Activated CD8-positive, alpha-beta memory T cell treated with anti-CD3 and anti-CD28 coated beads for 1 hour (primary cell): ENCODE results near the gene TAGLN2.
A peak's percentile ranks its signal among the peaks of the same experiment; 100 is the strongest.

Experiments
- DNase-seq, 2 donors: peaks; one replicate each; pipeline ENCODE4 v3.0.0-alpha.2; 2020; ENCODE audit warnings: low read depth in 1 of 2; ENCODE audit errors: extremely low read depth in 1 of 2

Gene TAGLN2

GRCh38 chr1:159949981-159950381 lies 24.7 kb upstream of the TAGLN2 start:
- DNase-seq, result no peak

GRCh38 chr1:159949123-159949522 lies 23.8 kb upstream of the TAGLN2 start:
- no peak for DNase-seq

GRCh38 chr1:159947942-159948341 lies 22.6 kb upstream of the TAGLN2 start:
- no peak for DNase-seq

GRCh38 chr1:159946242-159947187 lies 21.2 kb upstream of the TAGLN2 start:
- DNase-seq, result no peak

- DNase-seq, result peak; percentile 64 to 71
These were observed 20.4 kb upstream of the TAGLN2 start, which contains the start of gene IGSF9 for GRCh38 chr1:159945483-159946241. IGSF9 (minus strand) TSS chr1:159945613; CDS start chr1:159943454, 2,159 bp downstream.

- no peak for DNase-seq
These were observed 19.5 kb upstream of the TAGLN2 start for GRCh38 chr1:159944623-159945455.

GRCh38 chr1:159943908-159944622 lies 18.8 kb upstream of the TAGLN2 start:
- DNase-seq, result no peak

- DNase-seq, result no peak
These were observed 18.0 kb upstream of the TAGLN2 start for GRCh38 chr1:159943278-159943640.

- DNase-seq, result no peak
These were observed 17.4 kb upstream of the TAGLN2 start for GRCh38 chr1:159942632-159943277.

GRCh38 chr1:159941591-159942560 lies 16.6 kb upstream of the TAGLN2 start:
- DNase-seq, result no peak

- no peak for DNase-seq
These were observed 15.8 kb upstream of the TAGLN2 start for GRCh38 chr1:159941141-159941540.

- DNase-seq, result no peak
These were observed 14.8 kb upstream of the TAGLN2 start for GRCh38 chr1:159940006-159940620.

GRCh38 chr1:159939678-159940002 lies 14.3 kb upstream of the TAGLN2 start:
- no peak for DNase-seq

GRCh38 chr1:159938905-159939677 lies 13.8 kb upstream of the TAGLN2 start:
- DNase-seq, result no peak

GRCh38 chr1:159938211-159938852 lies 13.0 kb upstream of the TAGLN2 start:
- DNase-seq, result no peak

- no peak for DNase-seq
These were observed 11.9 kb upstream of the TAGLN2 start for GRCh38 chr1:159937054-159937750.
